BE2C (cell line): ENCODE data around the gene PCDHA8.
"Not testable (repeated sequence)": the region's sequence is repeated elsewhere in the genome, so short reads cannot be mapped to it uniquely, and the experiment has no call there.

Experiments used
- DNase-seq: peaks from one replicate; pipeline ENCODE4 v3.0.0-alpha.2; 2020
- H3K27me3 ChIP-seq: fragments of 250-450 bp; sonication (Bioruptor Pico); 2 replicates; pipeline ENCODE4 v1.5.1; 2020; ENCODE audit warnings: mild to moderate bottlenecking
- H3K36me3 ChIP-seq: fragments of 250-450 bp; sonication (Bioruptor Pico); 2 replicates; pipeline ENCODE4 v1.5.1; 2020; ENCODE audit warnings: mild to moderate bottlenecking
- H3K4me1 ChIP-seq: fragments of 250-450 bp; sonication (Bioruptor Pico); 2 replicates; pipeline ENCODE4 v1.5.1; 2020
- H3K4me3 ChIP-seq: 2 replicates; pipeline ENCODE4 v1.5.1; 2011; ENCODE audit warnings: low read depth, low read length
- H3K9me3 ChIP-seq: fragments of 250-450 bp; sonication (Bioruptor Pico); 2 replicates; pipeline ENCODE4 v1.5.1; 2020
- TF ChIP-seq, protein P1 (sequence below): IDR thresholded peaks from 2 replicates; pipeline ENCODE4 v1.5.1; 2012; ENCODE audit warnings: mild to moderate bottlenecking, low read depth, low read length

PCDHA8 gene

GRCh38 chr5:140821375-140822280 lies 19.4 kb upstream of the PCDHA8 start, which contains the start of gene PCDHA5:
Gene PCDHA5, plus strand, starts transcription at chr5:140821613.
- H3K4me1 ChIP-seq: no peaks in the 10 kb centered on the region
- H3K36me3 ChIP-seq: no peaks in the 10 kb centered on the region; the same call in none of the 2 replicates
- TF ChIP-seq, protein P1, sequence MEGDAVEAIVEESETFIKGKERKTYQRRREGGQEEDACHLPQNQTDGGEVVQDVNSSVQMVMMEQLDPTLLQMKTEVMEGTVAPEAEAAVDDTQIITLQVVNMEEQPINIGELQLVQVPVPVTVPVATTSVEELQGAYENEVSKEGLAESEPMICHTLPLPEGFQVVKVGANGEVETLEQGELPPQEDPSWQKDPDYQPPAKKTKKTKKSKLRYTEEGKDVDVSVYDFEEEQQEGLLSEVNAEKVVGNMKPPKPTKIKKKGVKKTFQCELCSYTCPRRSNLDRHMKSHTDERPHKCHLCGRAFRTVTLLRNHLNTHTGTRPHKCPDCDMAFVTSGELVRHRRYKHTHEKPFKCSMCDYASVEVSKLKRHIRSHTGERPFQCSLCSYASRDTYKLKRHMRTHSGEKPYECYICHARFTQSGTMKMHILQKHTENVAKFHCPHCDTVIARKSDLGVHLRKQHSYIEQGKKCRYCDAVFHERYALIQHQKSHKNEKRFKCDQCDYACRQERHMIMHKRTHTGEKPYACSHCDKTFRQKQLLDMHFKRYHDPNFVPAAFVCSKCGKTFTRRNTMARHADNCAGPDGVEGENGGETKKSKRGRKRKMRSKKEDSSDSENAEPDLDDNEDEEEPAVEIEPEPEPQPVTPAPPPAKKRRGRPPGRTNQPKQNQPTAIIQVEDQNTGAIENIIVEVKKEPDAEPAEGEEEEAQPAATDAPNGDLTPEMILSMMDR: no peak
- no peaks in the 10 kb centered on the region for H3K9me3 ChIP-seq
- H3K4me3 ChIP-seq: no peak within 1 kb of the TSS
- DNase-seq: no peak
- no peaks in the 10 kb centered on the region for H3K27me3 ChIP-seq

- no peak overlapping the region for H3K4me3 ChIP-seq
- H3K36me3 ChIP-seq: no peaks in the 10 kb centered on the region; the same call in none of the 2 replicates
- no peak for DNase-seq
- TF ChIP-seq, protein P1: no peak
- no peaks in the 10 kb centered on the region for H3K9me3 ChIP-seq
- no peaks in the 10 kb centered on the region for H3K27me3 ChIP-seq
- H3K4me1 ChIP-seq: no peaks in the 10 kb centered on the region
These were observed 18.7 kb upstream of the PCDHA8 start for GRCh38 chr5:140822281-140822629.

GRCh38 chr5:140822969-140823368 lies 18.0 kb upstream of the PCDHA8 start:
- not testable (repeated sequence) for DNase-seq, H3K27me3 ChIP-seq, H3K36me3 ChIP-seq, H3K9me3 ChIP-seq, H3K4me1 ChIP-seq, H3K4me3 ChIP-seq

GRCh38 chr5:140823475-140823874 lies 17.5 kb upstream of the PCDHA8 start:
- no peak for DNase-seq
- Histone ChIP-seq H3K27me3 (no peaks in the 10 kb centered on the region), H3K9me3 (no peaks in the 10 kb centered on the region), H3K4me3 (no peak overlapping the region), H3K36me3 (no peaks in the 10 kb centered on the region; the same call in none of the 2 replicates), H3K4me1 (no peaks in the 10 kb centered on the region)
- TF ChIP-seq, protein P1: no peak

DNA sequence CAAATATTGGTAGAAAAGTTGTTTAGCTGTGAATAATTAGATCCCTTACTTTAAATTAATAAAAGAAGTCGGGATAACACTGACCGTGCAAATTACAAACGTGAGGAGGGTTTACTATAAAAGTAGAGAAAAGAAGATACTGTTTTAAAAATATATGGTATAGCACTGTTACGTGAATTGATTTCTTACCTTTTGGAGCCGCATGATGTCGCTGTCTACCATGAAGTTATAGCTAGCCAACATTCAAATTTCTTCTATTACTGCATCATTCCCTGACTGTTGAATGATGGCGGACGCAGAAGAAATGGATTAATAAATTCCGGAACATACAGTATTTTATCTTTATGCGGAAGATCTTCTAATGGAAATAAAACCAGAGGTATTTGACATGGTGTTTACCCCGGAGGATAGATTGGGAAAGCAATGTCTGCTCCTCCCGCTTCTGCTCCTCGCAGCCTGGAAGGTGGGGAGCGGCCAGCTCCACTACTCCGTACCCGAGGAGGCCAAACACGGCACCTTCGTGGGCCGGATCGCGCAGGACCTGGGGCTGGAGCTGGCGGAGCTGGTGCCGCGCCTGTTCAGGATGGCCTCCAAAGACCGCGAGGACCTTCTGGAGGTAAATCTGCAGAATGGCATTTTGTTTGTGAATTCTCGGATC lies 13.2 kb upstream of the PCDHA8 start, which contains the start of gene PCDHA6:
Gene PCDHA6 (plus strand): TSS at position 257 of the 658 bp plus-strand sequence. CDS start 132 bp downstream, at position 389.
- DNase-seq: no peak
- H3K4me3 ChIP-seq: no peak within 1 kb of the TSS
- no peaks in the 10 kb centered on the region for H3K9me3 ChIP-seq
- TF ChIP-seq, protein P1: no peak
- no peaks in the 10 kb centered on the region for H3K27me3 ChIP-seq
- no peaks in the 10 kb centered on the region; the same call in 1 of the 2 replicates for H3K36me3 ChIP-seq
- no peaks in the 10 kb centered on the region for H3K4me1 ChIP-seq

- TF ChIP-seq, protein P1: no peak
- Histone ChIP-seq H3K4me3 (no peak overlapping the region), H3K4me1 (no peaks in the 10 kb centered on the region), H3K9me3 (no peaks in the 10 kb centered on the region), H3K36me3 (no peaks in the 10 kb centered on the region; the same call in 1 of the 2 replicates), H3K27me3 (no peaks in the 10 kb centered on the region)
- DNase-seq: no peak
These were observed 12.6 kb upstream of the PCDHA8 start for GRCh38 chr5:140828362-140828737.

DNA sequence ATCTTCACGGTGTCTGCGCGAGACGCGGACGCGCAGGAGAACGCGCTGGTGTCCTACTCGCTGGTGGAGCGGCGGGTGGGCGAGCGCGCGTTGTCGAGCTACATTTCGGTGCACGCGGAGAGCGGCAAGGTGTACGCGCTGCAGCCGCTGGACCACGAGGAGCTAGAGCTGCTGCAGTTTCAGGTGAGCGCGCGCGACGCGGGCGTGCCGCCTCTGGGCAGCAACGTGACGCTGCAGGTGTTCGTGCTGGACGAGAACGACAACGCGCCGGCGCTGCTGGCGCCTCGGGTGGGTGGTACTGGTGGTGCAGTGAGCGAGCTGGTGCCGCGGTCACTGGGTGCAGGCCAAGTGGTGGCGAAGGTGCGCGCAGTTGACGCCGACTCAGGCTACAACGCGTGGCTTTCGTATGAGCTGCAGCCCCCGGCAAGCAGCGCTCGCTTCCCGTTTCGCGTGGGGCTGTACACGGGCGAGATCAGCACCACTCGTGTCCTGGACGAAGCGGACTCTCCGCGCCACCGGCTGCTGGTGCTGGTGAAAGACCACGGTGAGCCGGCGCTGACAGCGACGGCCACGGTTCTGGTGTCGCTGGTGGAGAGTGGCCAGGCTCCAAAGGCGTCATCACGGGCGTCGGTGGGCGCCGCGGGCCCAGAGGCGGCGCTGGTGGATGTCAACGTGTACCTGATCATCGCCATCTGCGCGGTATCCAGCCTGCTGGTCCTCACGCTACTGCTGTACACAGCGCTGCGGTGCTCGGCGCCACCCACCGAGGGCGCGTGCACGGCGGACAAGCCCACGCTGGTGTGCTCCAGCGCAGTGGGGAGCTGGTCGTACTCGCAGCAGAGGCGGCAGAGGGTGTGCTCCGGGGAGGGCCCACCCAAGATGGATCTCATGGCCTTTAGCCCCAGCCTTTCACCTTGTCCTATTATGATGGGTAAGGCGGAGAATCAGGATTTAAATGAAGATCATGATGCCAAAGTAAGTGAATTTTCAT lies 11.2 kb upstream of the PCDHA8 start:
- DNase-seq, H3K4me3 ChIP-seq, H3K4me1 ChIP-seq, H3K27me3 ChIP-seq, H3K9me3 ChIP-seq, H3K36me3 ChIP-seq: not testable (repeated sequence)
